ENCODE data around the gene KLHDC4. TPM values are rescaled to one million over a fixed set of nuclear protein-coding genes. Genes with fewer than 3 reads are reported as not detected.

Gene KLHDC4
- total RNA-seq, 1 donor from 2014 or later: 38.8 TPM

GRCh38 chr16:87697792-87698191, 68.0 kb downstream of the KLHDC4 start:
- DNase-seq: no peak
- H3K27ac ChIP-seq: no peak overlapping the region
- no peak overlapping the region for H3K4me3 ChIP-seq
- no peak for ATAC-seq
- intact Hi-C loops (cut with DNase I): no loop called here
- TF ChIP-seq CTCF (IDR thresholded peaks at IDR 0.05): no peak
- H3K27me3 ChIP-seq: no peaks in the 10 kb centered on the region
- H3K36me3 ChIP-seq: peaks cover 6% of the 10 kb centered on the region
- H3K9me3 ChIP-seq: no peaks in the 10 kb centered on the region
- no peaks in the 10 kb centered on the region for H3K4me1 ChIP-seq

GRCh38 chr16:87697256-87697655, 68.5 kb downstream of the KLHDC4 start:
- H3K4me3 ChIP-seq: no peak overlapping the region
- H3K27me3 ChIP-seq: no peaks in the 10 kb centered on the region
- no peak overlapping the region for H3K27ac ChIP-seq
- ATAC-seq: no peak
- no peak for DNase-seq
- H3K9me3 ChIP-seq: no peaks in the 10 kb centered on the region
- intact Hi-C loops (cut with DNase I): no loop called here
- TF ChIP-seq CTCF (IDR thresholded peaks at IDR 0.05): no peak
- peaks cover under 1% of the 10 kb centered on the region for H3K36me3 ChIP-seq
- H3K4me1 ChIP-seq: no peaks in the 10 kb centered on the region

DNA sequence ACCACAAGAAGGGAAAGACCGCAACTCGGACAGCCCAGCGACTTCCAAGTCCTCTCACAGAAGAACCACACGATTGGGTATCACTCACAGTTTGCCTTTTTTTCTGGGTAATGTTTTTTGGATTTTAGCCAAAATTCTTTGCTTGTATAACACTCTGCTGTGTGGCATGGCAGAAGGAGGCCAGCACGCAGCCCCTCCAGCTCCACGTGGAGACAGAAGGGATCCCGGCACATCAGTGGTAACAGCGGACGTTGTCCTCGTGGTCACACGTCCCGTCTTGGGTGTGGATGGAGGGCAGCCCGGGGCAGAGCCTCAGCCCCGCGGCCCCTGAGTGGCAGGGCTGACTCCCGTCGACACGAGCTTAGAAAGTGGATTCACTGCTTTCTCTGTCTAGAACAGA, 69.1 kb downstream of the KLHDC4 start:
- intact Hi-C loops (cut with DNase I): no loop called here
- ATAC-seq (no peak), DNase-seq (no peak)
- no peak for TF ChIP-seq CTCF (IDR thresholded peaks at IDR 0.05)
- H3K27me3 ChIP-seq: no peaks in the 10 kb centered on the region
- H3K4me1 ChIP-seq: no peaks in the 10 kb centered on the region
- no peak overlapping the region for H3K4me3 ChIP-seq
- no peak overlapping the region for H3K27ac ChIP-seq
- no peaks in the 10 kb centered on the region for H3K36me3 ChIP-seq
- H3K9me3 ChIP-seq: no peaks in the 10 kb centered on the region

GRCh38 chr16:87695534-87695933, 70.3 kb downstream of the KLHDC4 start:
- no peak overlapping the region for H3K27ac ChIP-seq
- H3K27me3 ChIP-seq: no peaks in the 10 kb centered on the region
- no peak overlapping the region for H3K4me3 ChIP-seq
- H3K9me3 ChIP-seq: no peaks in the 10 kb centered on the region
- intact Hi-C loops (cut with DNase I): no loop called here
- H3K36me3 ChIP-seq: no peaks in the 10 kb centered on the region
- ATAC-seq (no peak), DNase-seq (no peak)
- TF ChIP-seq CTCF (IDR thresholded peaks at IDR 0.05): no peak
- H3K4me1 ChIP-seq: no peaks in the 10 kb centered on the region

GRCh38 chr16:87694441-87695125, 71.2 kb downstream of the KLHDC4 start:
- Histone ChIP-seq H3K27ac (no peak overlapping the region), H3K4me1 (no peaks in the 10 kb centered on the region), H3K4me3 (no peak overlapping the region), H3K9me3 (no peaks in the 10 kb centered on the region), H3K36me3 (no peaks in the 10 kb centered on the region), H3K27me3 (no peaks in the 10 kb centered on the region)
- intact Hi-C loops (cut with DNase I): no loop called here
- ATAC-seq (no peak), DNase-seq (no peak)
- no peak for TF ChIP-seq CTCF (IDR thresholded peaks at IDR 0.05)

GRCh38 chr16:87693827-87694226, 72.0 kb downstream of the KLHDC4 start:
- ATAC-seq (no peak), DNase-seq (no peak)
- intact Hi-C loops (cut with DNase I): no loop called here
- H3K4me3 ChIP-seq: no peak overlapping the region
- H3K4me1 ChIP-seq: no peaks in the 10 kb centered on the region
- H3K27ac ChIP-seq: no peak overlapping the region
- H3K27me3 ChIP-seq: no peaks in the 10 kb centered on the region
- H3K9me3 ChIP-seq: no peaks in the 10 kb centered on the region
- no peak for TF ChIP-seq CTCF (IDR thresholded peaks at IDR 0.05)
- H3K36me3 ChIP-seq: no peaks in the 10 kb centered on the region
